Hematopoietic multipotent progenitor cell treated with erythropoietin and hydrocortisone succinate and interleukin-3 and kit ligand, for 15 days (in vitro differentiated cells): Measurements from ENCODE around the gene OR9Q1.
"Not testable (repeated sequence)": the region's sequence is repeated elsewhere in the genome, so short reads cannot be mapped to it uniquely, and the experiment has no call there.

Source experiments
- DNase-seq: peaks from one replicate; pipeline ENCODE4 v3.0.0-alpha.2; 2015; ENCODE audit warnings: low spot score

The OR9Q1 gene

GRCh38 chr11:58135171-58135570 is 111.5 kb downstream of the OR9Q1 start:
- DNase-seq: no peak

DNA sequence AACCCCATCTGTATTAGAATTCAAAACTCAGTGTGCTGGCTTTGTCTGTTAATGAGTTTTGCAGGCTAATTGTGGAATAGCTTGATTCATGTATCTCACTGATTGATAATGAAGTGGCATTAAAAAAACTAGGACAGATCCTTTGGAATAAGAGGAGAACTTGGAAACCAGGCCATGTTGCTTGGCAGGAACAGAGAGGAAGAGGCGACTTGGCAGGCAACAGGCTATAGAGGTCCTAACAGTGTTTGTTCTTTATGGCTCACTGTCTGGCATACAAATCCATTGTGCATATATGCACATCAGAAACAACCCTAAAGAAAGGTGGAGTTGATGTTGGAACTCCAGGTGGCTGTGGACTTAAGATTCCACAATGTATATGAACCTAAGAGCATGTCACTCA is 119.1 kb downstream of the OR9Q1 start:
- DNase-seq: no peak

DNA sequence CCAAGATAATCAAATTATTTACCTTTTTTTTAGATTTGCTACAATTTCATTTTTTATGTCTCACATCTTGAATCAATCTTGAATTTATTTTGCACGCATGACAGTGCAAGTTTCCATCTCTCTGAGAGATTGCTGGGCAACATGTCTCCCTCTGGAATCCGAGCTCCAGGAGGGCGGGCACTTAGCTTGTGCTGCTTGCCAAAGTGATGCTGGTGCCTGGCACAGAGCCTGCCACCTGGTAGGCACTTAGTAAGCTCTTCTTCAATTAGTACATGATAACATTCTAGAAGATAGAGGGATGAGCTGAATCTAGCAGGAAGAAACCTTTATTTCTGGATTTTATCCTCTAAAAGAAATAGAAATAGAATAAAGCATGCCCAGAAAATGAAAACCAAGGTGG is 129.1 kb downstream of the OR9Q1 start:
- no peak for DNase-seq

DNA sequence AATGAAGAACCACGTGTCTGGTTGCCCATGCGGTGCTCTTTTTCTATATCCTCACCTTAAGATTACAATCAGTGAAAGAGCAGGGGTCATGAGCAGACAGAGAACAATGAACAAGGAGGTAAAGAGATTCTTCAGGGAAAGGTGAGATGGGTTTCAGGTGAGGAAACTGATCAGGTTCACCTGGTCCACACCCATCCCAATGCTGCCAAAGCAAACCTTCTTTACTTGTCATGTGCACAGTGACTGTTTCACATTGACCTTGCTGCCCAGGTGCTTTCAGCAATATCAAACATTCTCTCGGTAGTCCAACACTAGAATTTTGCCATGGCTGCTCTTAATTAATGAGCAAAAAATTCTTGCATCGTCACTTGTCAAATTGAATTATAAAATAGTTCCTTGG is 140.7 kb downstream of the OR9Q1 start:
- DNase-seq: no peak

- DNase-seq: no peak
Measured at GRCh38 chr11:58164990-58165389, 141.3 kb downstream of the OR9Q1 start.

- no peak for DNase-seq
Measured at GRCh38 chr11:58165504-58166106, 141.9 kb downstream of the OR9Q1 start.

- no peak for DNase-seq
Measured at GRCh38 chr11:58177409-58178054, 153.9 kb downstream of the OR9Q1 start.

DNA sequence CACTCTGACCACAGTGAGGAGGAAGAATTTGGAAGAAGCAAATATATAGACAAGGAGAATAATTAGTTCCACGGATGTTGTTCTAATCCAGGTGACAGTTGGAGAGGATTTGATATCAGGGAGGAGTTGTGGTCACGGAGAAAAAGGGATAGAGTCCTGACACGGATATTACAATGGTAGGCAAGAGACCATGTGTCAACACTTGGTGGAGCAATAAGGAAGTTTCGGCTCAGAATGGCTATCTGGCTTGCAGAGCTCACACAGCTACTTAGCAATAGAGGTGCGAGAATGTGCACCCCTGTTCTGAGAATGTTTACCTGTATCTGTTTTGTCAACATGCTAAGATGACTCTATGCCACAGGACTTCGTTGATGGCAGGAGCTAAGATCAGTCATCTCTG is 154.8 kb downstream of the OR9Q1 start:
- no peak for DNase-seq

- peak; percentile 6 for DNase-seq
Measured at GRCh38 chr11:58179648-58180047, 156.0 kb downstream of the OR9Q1 start.

GRCh38 chr11:58186938-58187337 is 163.3 kb downstream of the OR9Q1 start:
- no peak for DNase-seq

DNA sequence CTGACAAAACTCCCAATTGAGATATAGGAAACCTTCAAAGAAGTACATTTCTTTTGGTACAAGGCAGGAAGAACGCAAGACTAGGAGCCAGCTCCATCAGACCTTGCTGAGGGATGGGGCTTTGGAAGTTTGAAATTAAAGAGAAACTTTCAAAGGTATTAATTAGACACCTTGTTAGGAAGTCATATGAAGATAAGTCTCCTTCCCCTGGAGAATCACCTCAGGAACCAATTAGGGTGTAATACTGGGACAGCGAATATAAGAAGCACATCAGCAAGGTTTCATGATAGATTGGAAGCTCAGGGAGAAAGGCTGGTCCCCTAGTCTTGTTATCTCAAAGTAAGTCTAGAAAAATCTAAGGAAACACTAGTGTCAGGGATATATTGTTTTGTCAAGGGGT is 165.1 kb downstream of the OR9Q1 start, which contains the start of gene OR9Q2:
TSS of gene OR9Q2 (plus strand) at position 301 of the 400 bp plus-strand sequence. CDS start 1,421 bp downstream, outside the sequence.
- no peak for DNase-seq

DNA sequence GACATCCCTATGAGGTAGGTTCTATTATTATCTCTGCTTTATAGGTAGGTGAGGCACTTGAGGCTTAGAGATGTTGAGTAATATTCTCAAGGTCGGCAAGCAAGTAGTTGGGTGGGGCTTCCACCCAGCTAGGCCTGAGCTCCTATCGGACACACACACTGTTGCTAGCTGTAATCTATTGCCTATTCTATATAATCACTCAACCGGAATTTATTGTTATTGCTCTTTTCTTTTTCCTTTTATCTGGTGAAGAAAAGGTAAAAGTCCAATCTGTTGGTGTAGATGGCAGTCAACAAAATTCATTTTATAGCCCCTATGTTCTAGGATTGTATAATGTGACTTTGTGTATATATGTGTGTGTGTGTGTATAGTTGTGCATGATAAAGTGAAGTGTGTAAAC is 168.5 kb downstream of the OR9Q1 start:
- DNase-seq: no peak

- DNase-seq: no peak
Measured at GRCh38 chr11:58193391-58193790, 169.7 kb downstream of the OR9Q1 start.

- DNase-seq: no peak
Measured at GRCh38 chr11:58195939-58196338, 172.3 kb downstream of the OR9Q1 start.

DNA sequence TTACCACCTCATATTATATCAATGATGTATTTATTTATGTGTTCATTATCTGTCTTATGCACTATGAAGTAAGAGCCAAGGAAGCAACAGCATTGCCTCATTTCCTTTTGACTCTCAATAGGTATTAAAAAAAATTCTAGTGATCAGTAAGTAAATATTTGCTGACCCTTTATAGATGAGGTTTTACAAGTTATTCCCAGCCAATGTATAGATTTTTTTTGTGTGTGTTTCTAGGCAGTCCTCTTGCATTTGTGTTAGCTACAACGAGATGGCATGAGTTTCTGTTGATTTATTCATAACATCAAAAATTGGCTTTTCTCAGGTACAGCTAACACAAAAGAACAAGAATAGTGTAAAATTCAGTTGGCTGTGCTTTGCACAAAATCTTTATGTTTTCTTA is 175.6 kb downstream of the OR9Q1 start:
- no peak for DNase-seq

- DNase-seq: no peak
Measured at GRCh38 chr11:58204042-58204441, 180.4 kb downstream of the OR9Q1 start, which contains the start of gene OR1S2. OR1S2 (minus strand) TSS chr11:58204142; CDS start chr11:58204142, 0 bp downstream.

DNA sequence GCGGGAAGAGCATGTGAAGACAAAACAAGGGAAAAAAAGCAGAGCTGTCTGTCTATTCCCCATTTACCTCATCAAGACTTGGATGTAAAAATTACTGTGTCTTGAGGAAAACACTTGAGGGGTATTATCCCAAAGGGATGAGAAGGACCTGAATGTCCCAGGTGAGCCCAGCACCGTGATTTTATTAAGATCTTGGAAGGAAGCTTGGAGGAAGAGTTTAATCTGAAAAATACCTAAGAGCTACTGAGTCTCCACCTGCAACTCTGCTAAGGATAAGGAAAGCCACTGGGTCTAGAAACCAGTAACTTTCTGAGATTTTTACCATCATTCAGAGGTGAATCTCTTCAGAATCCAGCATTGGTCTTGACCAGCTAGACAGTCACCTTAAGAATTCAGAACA is 188.7 kb downstream of the OR9Q1 start, which contains the start of gene OR1S1:
TSS of gene OR1S1 (plus strand) at position 301 of the 400 bp plus-strand sequence.
- not testable (repeated sequence) for DNase-seq

DNA sequence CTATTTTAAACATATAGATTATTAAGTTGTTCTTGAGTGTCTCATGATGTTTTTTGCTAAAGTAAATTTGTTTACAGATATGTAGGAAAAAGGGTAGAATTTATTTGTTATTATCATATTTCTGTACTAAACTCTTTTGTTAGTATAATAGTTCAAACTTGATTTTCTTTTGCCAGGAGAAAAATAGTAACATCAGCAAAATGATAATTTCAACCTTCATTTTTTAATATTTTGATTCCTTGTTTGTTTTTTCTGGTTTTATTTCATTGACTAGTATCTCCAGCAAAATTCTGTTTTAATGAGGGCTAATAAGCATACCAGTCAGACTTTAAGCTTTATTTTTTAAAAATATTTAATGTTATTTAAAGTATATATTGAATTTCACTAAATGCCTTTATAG is 192.8 kb downstream of the OR9Q1 start:
- DNase-seq: no peak

GRCh38 chr11:58222721-58223120 is 199.0 kb downstream of the OR9Q1 start:
- no peak for DNase-seq

DNA sequence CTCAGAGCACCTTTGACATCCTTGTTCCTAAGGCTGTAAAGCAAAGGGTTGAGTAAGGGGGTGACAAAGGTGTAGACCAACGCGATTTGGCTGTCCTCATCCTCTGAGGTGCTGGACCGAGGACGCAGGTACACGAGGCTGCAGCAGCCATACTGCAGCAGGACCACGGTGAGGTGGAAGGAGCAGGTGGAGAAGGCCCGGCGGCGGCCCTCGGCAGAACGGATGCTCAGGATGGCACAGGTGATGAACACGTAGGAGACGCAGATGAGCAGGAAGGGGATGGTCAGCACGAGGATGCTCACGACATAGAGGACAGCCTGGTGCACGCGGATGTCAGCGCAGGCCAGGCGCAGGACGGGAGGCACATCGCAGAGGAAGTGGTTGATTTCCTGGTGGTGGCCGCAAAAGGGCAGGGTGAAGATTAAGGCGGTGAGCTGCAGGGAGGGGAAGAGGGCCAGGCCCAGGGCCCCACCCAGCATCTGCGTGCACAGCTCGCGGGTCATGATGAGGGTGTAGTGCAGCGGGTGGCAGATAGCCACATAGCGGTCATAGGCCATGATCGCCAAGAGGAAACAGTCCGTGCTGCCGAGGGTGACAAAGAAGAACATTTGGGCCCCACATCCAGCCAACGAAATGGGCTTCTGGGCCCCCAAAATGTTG is 204.4 kb downstream of the OR9Q1 start:
- no peak for DNase-seq
